CD14-positive monocyte (primary cell): ENCODE measurements around the gene CARD9. TPM values are rescaled to one million over a fixed set of nuclear protein-coding genes. Genes with fewer than 3 reads are reported as not detected.
"Not testable (repeated sequence)": the region's sequence is repeated elsewhere in the genome, so short reads cannot be mapped to it uniquely, and the experiment has no call there.

ENCODE experiments used
- DNase-seq, 3 donors: peaks; one replicate each; pipeline ENCODE4 v3.0.0-alpha.2; 2011 to 2022
- H2AFZ ChIP-seq: 2 replicates; pipeline ENCODE4 v1.6.0; 2012; ENCODE audit warnings: mild to moderate bottlenecking, low read depth, low read length, inconsistent platforms; ENCODE audit not compliant: insufficient read depth, poor library complexity, severe bottlenecking
- H3K27ac ChIP-seq, 2 donors: 1 replicate in 1 of 2; 2 replicates in 1 of 2; pipeline ENCODE4 v1.5.1; 2012 to 2013; ENCODE audit warnings: low read length in 2 of 2, control low read depth in 1 of 2, inconsistent platforms in 1 of 2, low read depth in 1 of 2, mild to moderate bottlenecking in 1 of 2
- H3K27me3 ChIP-seq, 2 donors: one replicate each; pipeline versions ENCODE4 v1.6.0 to v1.6.1; 2011 to 2013; ENCODE audit warnings: low read length in 2 of 2; ENCODE audit not compliant: control insufficient read depth in 2 of 2, insufficient read depth in 2 of 2
- H3K36me3 ChIP-seq, 2 donors: replicated peaks in 1 of 2; 1 replicate in 1 of 2; 2 replicates in 1 of 2; pipeline versions ENCODE4 v1.5.1 to v1.6.1; 2012 to 2013; ENCODE audit warnings: low read length in 2 of 2, control low read depth in 1 of 2, inconsistent platforms in 1 of 2, mild to moderate bottlenecking in 1 of 2; ENCODE audit not compliant: insufficient read depth in 2 of 2, control insufficient read depth in 1 of 2
- H3K4me1 ChIP-seq, 2 donors: 1 replicate in 1 of 2; 2 replicates in 1 of 2; pipeline versions ENCODE4 v1.5.1 to v1.6.1; 2012 to 2013; ENCODE audit warnings: low read length in 2 of 2, control low read depth in 1 of 2, inconsistent platforms in 1 of 2, mild to moderate bottlenecking in 1 of 2, moderate library complexity in 1 of 2; ENCODE audit not compliant: insufficient read depth in 2 of 2, control insufficient read depth in 1 of 2
- H3K4me2 ChIP-seq: replicated peaks from 2 replicates; pipeline ENCODE3; 2012; ENCODE audit warnings: low read length, moderate library complexity, mild to moderate bottlenecking; ENCODE audit not compliant: poor library complexity, severe bottlenecking; ENCODE audit errors: extremely low read depth
- H3K4me3 ChIP-seq, 3 experiments: fragments of 200-600 bp in 1 of 3; sonication (generic) in 1 of 3; replicated peaks in 1 of 3; 1 replicate in 2 of 3; 2 replicates in 1 of 3; pipeline ENCODE4 v1.5.1; 2011 to 2013; ENCODE audit warnings: low read length in 3 of 3, mild to moderate bottlenecking in 3 of 3, control low read depth in 2 of 3, low read depth in 2 of 3, inconsistent platforms in 1 of 3, moderate library complexity in 1 of 3
- H3K79me2 ChIP-seq: 2 replicates; pipeline ENCODE4 v1.6.0; 2012; ENCODE audit warnings: mild to moderate bottlenecking, control low read depth, inconsistent platforms, low read length, moderate library complexity; ENCODE audit not compliant: insufficient read depth
- H3K9ac ChIP-seq: 2 replicates; pipeline ENCODE4 v1.6.0; 2017; ENCODE audit warnings: low read length, mild to moderate bottlenecking; ENCODE audit not compliant: insufficient read depth, poor library complexity, severe bottlenecking
- H3K9me3 ChIP-seq, 2 donors: replicated peaks in 1 of 2; 1 replicate in 1 of 2; 2 replicates in 1 of 2; pipeline versions ENCODE4 v1.5.1 to v1.6.1; 2012 to 2013; ENCODE audit warnings: low read length in 2 of 2, control low read depth in 1 of 2; ENCODE audit not compliant: control insufficient read depth in 1 of 2, insufficient read depth in 1 of 2
- H4K20me1 ChIP-seq: 2 replicates; pipeline ENCODE4 v1.6.0; 2012; ENCODE audit warnings: mild to moderate bottlenecking, low read length, control low read depth, moderate library complexity; ENCODE audit not compliant: insufficient read depth
- H3K27ac Mint-ChIP-seq, 7 donors: one replicate each; pipeline ENCODE4 v1.8.0; 2020; ENCODE audit warnings: mild to moderate bottlenecking in 7 of 7, mixed read lengths in 7 of 7, moderate library complexity in 6 of 7, inconsistent platforms in 2 of 7
- H3K27me3 Mint-ChIP-seq, 3 donors: one replicate each; pipeline ENCODE4 v1.8.0; 2021 to 2022; ENCODE audit warnings: low read depth in 3 of 3, mild to moderate bottlenecking in 3 of 3, mixed read lengths in 3 of 3, moderate library complexity in 3 of 3, inconsistent platforms in 1 of 3
- H3K36me3 Mint-ChIP-seq, 2 donors: one replicate each; pipeline ENCODE4 v1.8.0; 2020; ENCODE audit warnings: mixed read lengths in 2 of 2, inconsistent platforms in 1 of 2, mild to moderate bottlenecking in 1 of 2
- H3K4me1 Mint-ChIP-seq: one replicate; pipeline ENCODE4 v1.8.0; 2020; ENCODE audit warnings: mild to moderate bottlenecking, mixed read lengths
- H3K4me3 Mint-ChIP-seq, 2 donors: one replicate each; pipeline ENCODE4 v1.8.0; 2020; ENCODE audit warnings: mild to moderate bottlenecking in 2 of 2, mixed read lengths in 2 of 2, moderate library complexity in 1 of 2
- H3K9me3 Mint-ChIP-seq, 7 donors: one replicate each; pipeline ENCODE4 v1.8.0; 2020 to 2022; ENCODE audit warnings: mixed read lengths in 7 of 7, mild to moderate bottlenecking in 6 of 7, moderate library complexity in 6 of 7, inconsistent platforms in 2 of 7
- WGBS: methylation state at CpG from one replicate; pipeline ENCODE4 v1.1.5; 2013; ENCODE audit warnings: missing lambda C conversion rate; ENCODE audit not compliant: insufficient coverage; 5-methylcytosine and 5-hydroxymethylcytosine counted together
- intact Hi-C, 2 donors: fragments of 100-400 bp; cut with micrococcal nuclease; formaldehyde crosslinking; loops; one replicate each; pipeline versions ENCODE4 v1.15.0 to v1.15.1; 2023
- polyA plus RNA-seq, 3 donors: library from polyadenylated mRNA; depleted of rRNA in 1 of 3; unstranded in 2 of 3; stranded (reverse) in 1 of 3; fragments of 300-500 nt in 2 of 3; fragments of >200 nt in 1 of 3; fragmentation: Illumina TruSeq in 2 of 3; gene quantifications; 1 replicate in 2 of 3; 2 replicates in 1 of 3; pipeline ENCODE4 v1.2.3, GENCODE V29; 2012 to 2021
- TF ChIP-seq, protein P1 (sequence below): fragments of 200-600 bp; IDR thresholded peaks from one replicate; pipeline ENCODE4 v1.8.0; 2022; ENCODE audit warnings: antibody characterized with exemption, mild to moderate bottlenecking

The CARD9 gene
- polyA plus RNA-seq, 3 donors, result 34.3 to 108 (median 41.4) TPM

DNA sequence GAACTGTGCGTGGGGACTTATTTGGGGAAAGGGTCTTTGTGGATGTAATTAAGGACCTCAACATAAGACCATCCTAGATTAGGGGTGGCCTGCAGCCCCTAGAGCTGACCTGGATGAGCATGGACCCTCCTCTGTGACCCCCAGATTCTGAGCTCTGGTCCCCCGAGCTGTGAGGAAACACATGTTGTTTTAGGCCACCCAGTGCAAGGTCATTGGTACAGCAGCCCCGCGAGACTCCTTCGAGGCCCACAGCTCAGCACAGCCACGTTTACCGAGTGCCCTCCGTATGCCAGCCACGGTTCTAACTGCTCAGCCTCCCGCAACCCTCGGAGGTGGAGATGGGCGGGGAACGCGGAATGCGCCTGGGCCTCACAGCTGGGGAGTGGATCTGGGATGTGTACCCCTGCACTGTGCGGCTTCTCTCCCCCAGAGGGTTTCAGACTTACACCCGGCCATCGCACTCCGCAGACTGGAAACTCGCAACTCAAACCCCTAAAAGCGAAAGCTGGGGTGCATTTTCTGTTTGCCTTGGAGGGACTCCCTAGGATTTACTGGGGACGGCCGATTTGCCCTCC lies 50.6 kb downstream of the CARD9 start:
- H3K36me3 Mint-ChIP-seq, result no peaks in the 10 kb centered on the region
- 73% methylated on average over 15 of the region's 23 CpGs for WGBS
- no peak overlapping the region for H3K9ac ChIP-seq

DNA sequence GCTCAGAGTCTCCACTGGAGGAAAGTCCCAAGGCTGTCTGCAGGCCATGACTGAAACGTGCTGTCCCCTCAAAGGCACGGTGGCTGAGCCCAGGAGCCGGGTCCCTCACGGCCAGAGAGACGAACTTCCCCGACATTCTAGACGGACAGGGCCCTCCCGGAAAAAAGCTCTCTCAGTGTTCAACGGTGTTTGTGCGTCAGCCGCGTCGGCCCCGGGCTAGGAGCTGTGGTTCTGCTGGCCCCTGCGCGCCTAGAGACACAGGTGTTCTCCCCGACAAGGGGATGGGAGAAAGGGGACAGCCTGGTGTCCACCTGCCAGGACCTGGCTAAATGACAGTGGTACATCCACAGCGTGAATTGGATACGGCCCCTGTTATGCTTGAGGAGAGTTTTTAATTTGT lies 51.9 kb downstream of the CARD9 start:
- Histone ChIP-seq H3K4me2 (no peak overlapping the region), H3K27ac (no peak overlapping the region), H2AFZ (no peak overlapping the region), H3K4me3 (no peak overlapping the region), H3K4me1 (peaks cover 4 to 5% of the 10 kb centered on the region in 2 donors), H3K27me3 (peaks cover 0 to 7% of the 10 kb centered on the region in 2 donors), H4K20me1 (no peaks in the 10 kb centered on the region), H3K9me3 (peaks cover 0 to 4% of the 10 kb centered on the region in 2 donors), H3K36me3 (no peaks in the 10 kb centered on the region), H3K9ac (no peak overlapping the region), H3K79me2 (no peaks in the 10 kb centered on the region)
- H3K27me3 Mint-ChIP-seq, result peaks cover 8 to 17% (median 13%) of the 10 kb centered on the region in 3 donors
- H3K27ac Mint-ChIP-seq, result no peak overlapping the region
- no peak overlapping the region for H3K4me3 Mint-ChIP-seq
- peaks cover 6% of the 10 kb centered on the region for H3K4me1 Mint-ChIP-seq
- DNase-seq, result no peak
- peaks cover 0 to 4% (median under 1%) of the 10 kb centered on the region in 7 donors for H3K9me3 Mint-ChIP-seq
- WGBS, result 90% methylated on average over 19 of the region's 19 CpGs
- TF ChIP-seq, protein P1, sequence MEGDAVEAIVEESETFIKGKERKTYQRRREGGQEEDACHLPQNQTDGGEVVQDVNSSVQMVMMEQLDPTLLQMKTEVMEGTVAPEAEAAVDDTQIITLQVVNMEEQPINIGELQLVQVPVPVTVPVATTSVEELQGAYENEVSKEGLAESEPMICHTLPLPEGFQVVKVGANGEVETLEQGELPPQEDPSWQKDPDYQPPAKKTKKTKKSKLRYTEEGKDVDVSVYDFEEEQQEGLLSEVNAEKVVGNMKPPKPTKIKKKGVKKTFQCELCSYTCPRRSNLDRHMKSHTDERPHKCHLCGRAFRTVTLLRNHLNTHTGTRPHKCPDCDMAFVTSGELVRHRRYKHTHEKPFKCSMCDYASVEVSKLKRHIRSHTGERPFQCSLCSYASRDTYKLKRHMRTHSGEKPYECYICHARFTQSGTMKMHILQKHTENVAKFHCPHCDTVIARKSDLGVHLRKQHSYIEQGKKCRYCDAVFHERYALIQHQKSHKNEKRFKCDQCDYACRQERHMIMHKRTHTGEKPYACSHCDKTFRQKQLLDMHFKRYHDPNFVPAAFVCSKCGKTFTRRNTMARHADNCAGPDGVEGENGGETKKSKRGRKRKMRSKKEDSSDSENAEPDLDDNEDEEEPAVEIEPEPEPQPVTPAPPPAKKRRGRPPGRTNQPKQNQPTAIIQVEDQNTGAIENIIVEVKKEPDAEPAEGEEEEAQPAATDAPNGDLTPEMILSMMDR, result no peak
- intact Hi-C loops, result no loop called here
- H3K36me3 Mint-ChIP-seq, result no peaks in the 10 kb centered on the region

More for the DNA sequence above, 50.6 kb downstream of the CARD9 start:
- Mint-ChIP-seq H3K9me3 (peaks cover 0 to 2% (median 0%) of the 10 kb centered on the region in 7 donors), H3K27ac (no peak overlapping the region), H3K4me1 (peaks cover 9% of the 10 kb centered on the region), H3K27me3 (peaks cover 12 to 24% (median 17%) of the 10 kb centered on the region in 3 donors), H3K4me3 (no peak overlapping the region)
- no peak for DNase-seq
- Histone ChIP-seq H4K20me1 (no peaks in the 10 kb centered on the region), H3K27me3 (peaks cover 0 to 12% of the 10 kb centered on the region in 2 donors), H3K27ac (no peak overlapping the region), H3K9me3 (no peaks in the 10 kb centered on the region), H3K4me3 (no peak overlapping the region), H2AFZ (no peak overlapping the region), H3K4me1 (peaks cover 9 to 11% of the 10 kb centered on the region in 2 donors), H3K79me2 (no peaks in the 10 kb centered on the region), H3K36me3 (no peaks in the 10 kb centered on the region), H3K4me2 (no peak overlapping the region)
- intact Hi-C loops, result no loop called here
- TF ChIP-seq, protein P1, result no peak

DNA sequence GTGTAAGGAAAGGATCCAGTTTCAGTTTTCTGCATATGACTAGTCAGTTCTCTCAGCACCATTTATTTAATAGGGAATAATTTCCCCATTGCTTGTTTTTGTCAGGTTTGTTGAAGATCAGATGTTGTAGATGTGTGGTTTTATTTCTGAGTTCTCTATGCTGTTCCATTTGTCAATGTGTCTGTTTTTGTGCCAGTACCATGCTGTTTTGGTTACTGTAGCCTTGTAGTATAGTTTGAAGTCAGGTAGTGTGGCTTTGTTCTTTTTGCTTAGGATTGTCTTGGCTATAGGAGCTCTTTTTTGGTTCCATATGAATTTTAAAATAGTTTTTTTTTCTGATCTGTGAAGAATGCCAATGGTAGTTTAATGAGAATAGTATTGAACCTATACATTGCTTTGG lies 52.5 kb downstream of the CARD9 start:
- H3K4me1 ChIP-seq, H3K4me2 ChIP-seq, H3K36me3 Mint-ChIP-seq, H3K4me1 Mint-ChIP-seq, H3K36me3 ChIP-seq, intact Hi-C loops, H3K4me3 ChIP-seq, H3K9ac ChIP-seq, H3K27ac Mint-ChIP-seq, H3K9me3 ChIP-seq, H4K20me1 ChIP-seq, H3K4me3 Mint-ChIP-seq, H3K9me3 Mint-ChIP-seq, H3K27ac ChIP-seq, DNase-seq, H2AFZ ChIP-seq, H3K27me3 ChIP-seq, H3K79me2 ChIP-seq: not testable (repeated sequence)
- peaks cover 3 to 11% (median 8%) of the 10 kb centered on the region in 3 donors for H3K27me3 Mint-ChIP-seq
